PFSK-1 (cell line): ENCODE measurements around the gene MGP.

Experiments
- FOXP2 ChIP-seq: optimal IDR thresholded peaks from 2 replicates; pipeline ENCODE3; 2011; ENCODE audit warnings: borderline replicate concordance, control low read depth, inconsistent platforms; ENCODE audit not compliant: insufficient read depth; ENCODE audit errors: extremely low read length, extremely low read depth
- POLR2AphosphoS5 ChIP-seq: IDR thresholded peaks from 2 replicates; pipeline ENCODE4 v1.6.1; 2012; ENCODE audit warnings: low read depth, mild to moderate bottlenecking, control low read depth, low read length, moderate library complexity
- REST ChIP-seq, 2 experiments: IDR thresholded peaks; 2 replicates each; pipeline versions ENCODE4 v1.6.1 to v1.8.0; 2011 to 2012; ENCODE audit warnings: low read depth in 2 of 2, low read length in 2 of 2, control low read depth in 1 of 2, inconsistent platforms in 1 of 2, mild to moderate bottlenecking in 1 of 2, moderate library complexity in 1 of 2; ENCODE audit not compliant: insufficient read depth in 1 of 2
- SIN3A ChIP-seq: IDR thresholded peaks from 2 replicates; pipeline ENCODE4 v1.6.1; 2012; ENCODE audit warnings: mild to moderate bottlenecking, low read length, moderate library complexity, borderline replicate concordance; ENCODE audit not compliant: insufficient read depth
- TAF1 ChIP-seq: IDR thresholded peaks from 2 replicates; pipeline ENCODE4 v1.6.1; 2012; ENCODE audit warnings: low read length, control low read depth, borderline replicate concordance; ENCODE audit not compliant: insufficient read depth

MGP gene

GRCh38 chr12:14921218-14921617, 35.6 kb upstream of the MGP start:
- TF ChIP-seq REST (IDR thresholded peaks at IDR 0.05; ENCODE audit: insufficient read depth in 1 of 2, low read depth in 2 of 2, low read length in 2 of 2) (no peak), POLR2AphosphoS5 (no peak), TAF1 (no peak), SIN3A (no peak), FOXP2 (no peak)

DNA sequence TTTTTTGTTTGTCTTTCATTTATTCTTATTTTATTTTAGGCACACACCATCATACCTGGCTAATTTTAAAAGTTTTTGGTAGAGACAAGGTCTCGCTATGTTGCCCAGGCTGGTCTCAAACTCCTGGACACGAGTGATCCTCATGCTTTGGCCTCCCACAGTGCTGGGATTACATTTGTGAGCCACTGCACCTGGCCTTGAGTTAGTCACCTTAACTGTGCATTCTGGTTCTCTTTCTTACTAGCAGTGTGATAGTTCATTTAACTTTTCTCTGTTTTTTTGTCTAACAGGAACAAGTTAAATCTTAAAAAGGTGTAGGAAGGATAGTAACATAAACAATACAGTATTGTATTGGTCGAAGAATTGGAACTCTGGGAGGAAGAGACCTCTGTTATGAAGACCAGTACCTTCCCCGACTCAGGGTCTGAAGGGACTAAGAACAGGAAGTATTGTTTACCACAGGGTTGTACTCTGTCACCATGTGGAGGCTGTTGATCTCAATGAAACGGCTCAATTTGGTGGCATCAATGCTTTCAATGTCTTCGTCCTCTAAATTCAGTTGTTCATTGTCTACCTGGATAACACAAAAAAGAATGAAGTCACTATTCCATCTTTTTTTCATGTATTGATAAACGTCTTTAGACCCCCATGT, 34.9 kb upstream of the MGP start:
- TF ChIP-seq SIN3A (no peak), TAF1 (no peak), REST (IDR thresholded peaks at IDR 0.05; ENCODE audit: insufficient read depth in 1 of 2, low read depth in 2 of 2, low read length in 2 of 2) (no peak), FOXP2 (no peak), POLR2AphosphoS5 (no peak)

GRCh38 chr12:14919455-14919854, 33.8 kb upstream of the MGP start:
- no peak for TF ChIP-seq TAF1
- no peak for TF ChIP-seq FOXP2
- no peak for TF ChIP-seq REST (IDR thresholded peaks at IDR 0.05; ENCODE audit: insufficient read depth in 1 of 2, low read depth in 2 of 2, low read length in 2 of 2)
- TF ChIP-seq POLR2AphosphoS5, result no peak
- no peak for TF ChIP-seq SIN3A

GRCh38 chr12:14915736-14916135, 30.1 kb upstream of the MGP start:
- TF ChIP-seq FOXP2, result no peak
- TF ChIP-seq TAF1, result no peak
- TF ChIP-seq REST (IDR thresholded peaks at IDR 0.05; ENCODE audit: insufficient read depth in 1 of 2, low read depth in 2 of 2, low read length in 2 of 2), result no peak
- no peak for TF ChIP-seq SIN3A
- TF ChIP-seq POLR2AphosphoS5, result no peak

- no peak for TF ChIP-seq FOXP2
These were observed 27.7 kb upstream of the MGP start for GRCh38 chr12:14913381-14913781.
